HG03571 (cell line): ENCODE data around the gene PPL.
"Not testable (repeated sequence)": the region's sequence is repeated elsewhere in the genome, so short reads cannot be mapped to it uniquely, and the experiment has no call there.

Experiments used
- ATAC-seq: cut with Tn5 transposase; IDR thresholded peaks from one replicate; pipeline ENCODE4 v1.9.1; 2021; ENCODE audit not compliant: unreplicated experiment

Gene PPL

GRCh38 chr16:4936181-4936990, 562 bp downstream of the PPL start:
- no peak for ATAC-seq

- ATAC-seq: no peak
Observed at GRCh38 chr16:4935241-4935855, 1.6 kb downstream of the PPL start.

GRCh38 chr16:4934591-4934990, 2.4 kb downstream of the PPL start:
- no peak for ATAC-seq

GRCh38 chr16:4933871-4934395, 3.0 kb downstream of the PPL start:
- no peak for ATAC-seq

GRCh38 chr16:4933433-4933832, 3.5 kb downstream of the PPL start:
- no peak for ATAC-seq

- no peak for ATAC-seq
Observed at GRCh38 chr16:4931381-4931780, 5.6 kb downstream of the PPL start.

GRCh38 chr16:4929619-4930018, 7.3 kb downstream of the PPL start:
- not testable (repeated sequence) for ATAC-seq

GRCh38 chr16:4928227-4928626, 8.7 kb downstream of the PPL start:
- no peak for ATAC-seq

- ATAC-seq: no peak
Observed at GRCh38 chr16:4927661-4928060, 9.3 kb downstream of the PPL start.

GRCh38 chr16:4926928-4927327, 10.0 kb downstream of the PPL start:
- ATAC-seq: no peak

- ATAC-seq: no peak
Observed at GRCh38 chr16:4925791-4926190, 11.2 kb downstream of the PPL start.

GRCh38 chr16:4925293-4925607, 11.7 kb downstream of the PPL start:
- no peak for ATAC-seq

GRCh38 chr16:4924593-4925292, 12.2 kb downstream of the PPL start:
- ATAC-seq: no peak

GRCh38 chr16:4923853-4924252, 13.1 kb downstream of the PPL start:
- no peak for ATAC-seq

- no peak for ATAC-seq
Observed at GRCh38 chr16:4922721-4923342, 14.1 kb downstream of the PPL start.

GRCh38 chr16:4920826-4921225, 16.1 kb downstream of the PPL start:
- ATAC-seq: no peak

- no peak for ATAC-seq
Observed at GRCh38 chr16:4918781-4919251, 18.1 kb downstream of the PPL start.

GRCh38 chr16:4917117-4917516, 19.8 kb downstream of the PPL start:
- no peak for ATAC-seq

GRCh38 chr16:4915226-4915761, 21.7 kb downstream of the PPL start:
- ATAC-seq: no peak

- no peak for ATAC-seq
Observed at GRCh38 chr16:4914528-4915225, 22.3 kb downstream of the PPL start.
